Measurements from ENCODE around the gene CD207.

- TF ChIP-seq CTCF (IDR thresholded peaks at IDR 0.05; ENCODE audit: low read depth, low read length, missing input control) (no peak), SP1 (IDR thresholded peaks at IDR 0.05) (no peak), ZBTB33 (IDR thresholded peaks at IDR 0.05) (no peak), TAF1 (conservative IDR thresholded peaks at IDR 0.05) (no peak), JUND (IDR thresholded peaks at IDR 0.05) (no peak), RAD21 (IDR thresholded peaks at IDR 0.05) (no peak), GABPA (IDR thresholded peaks at IDR 0.05 in 1 of 2, conservative IDR thresholded peaks at IDR 0.05 in 1 of 2) (no peak), YY1 (IDR thresholded peaks at IDR 0.05) (no peak), FOXA1 (IDR thresholded peaks at IDR 0.05) (no peak), RXRA (IDR thresholded peaks at IDR 0.05) (no peak), EGR1 (IDR thresholded peaks at IDR 0.05; ENCODE audit: low read depth in 2 of 2) (no peak), NR2F2 (IDR thresholded peaks at IDR 0.05) (no peak)
- TF ChIP-seq, protein P1, sequence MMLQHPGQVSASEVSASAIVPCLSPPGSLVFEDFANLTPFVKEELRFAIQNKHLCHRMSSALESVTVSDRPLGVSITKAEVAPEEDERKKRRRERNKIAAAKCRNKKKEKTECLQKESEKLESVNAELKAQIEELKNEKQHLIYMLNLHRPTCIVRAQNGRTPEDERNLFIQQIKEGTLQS (IDR thresholded peaks at IDR 0.05) = no peak
- TF ChIP-seq, protein P2, sequence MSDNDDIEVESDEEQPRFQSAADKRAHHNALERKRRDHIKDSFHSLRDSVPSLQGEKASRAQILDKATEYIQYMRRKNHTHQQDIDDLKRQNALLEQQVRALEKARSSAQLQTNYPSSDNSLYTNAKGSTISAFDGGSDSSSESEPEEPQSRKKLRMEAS (IDR thresholded peaks at IDR 0.05) = no peak
Measured at GRCh38 chr2:70793450-70793849, 42.2 kb downstream of the CD207 start.

All from liver (tissue), 3 donors.